ENCODE measurements around the gene CFTR. TPM values are rescaled to one million over a fixed set of nuclear protein-coding genes. Genes with fewer than 3 reads are reported as not detected.

Gene CFTR
- total RNA-seq, 1 experiment from 2014 or later: not detected

DNA sequence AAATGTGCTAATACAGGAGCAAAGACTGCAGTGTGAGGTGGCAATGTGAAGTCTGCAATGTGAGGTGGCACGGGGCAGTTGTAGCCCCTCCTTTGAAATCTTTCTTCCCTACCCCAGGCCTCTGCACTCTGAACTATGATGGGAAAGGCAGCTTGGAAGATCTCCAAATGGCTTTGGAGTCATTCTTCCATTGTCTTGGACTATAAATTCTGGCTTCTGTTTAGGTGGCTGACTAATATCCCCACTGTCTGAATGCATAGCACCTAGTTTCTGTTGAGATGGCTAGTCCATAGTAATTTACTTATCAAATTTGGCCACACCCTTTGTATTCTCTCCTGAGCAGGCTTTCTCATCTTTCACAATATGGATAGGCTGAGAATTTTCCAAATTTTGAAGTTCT lies 175.0 kb downstream of the CFTR start:
- no peaks in the 10 kb centered on the region for H3K27me3 ChIP-seq (ENCODE audit: insufficient read depth, low read depth)
- no peak for TF ChIP-seq EZH2 (IDR thresholded peaks at IDR 0.05; ENCODE audit: low read depth)
- TF ChIP-seq, protein P1, sequence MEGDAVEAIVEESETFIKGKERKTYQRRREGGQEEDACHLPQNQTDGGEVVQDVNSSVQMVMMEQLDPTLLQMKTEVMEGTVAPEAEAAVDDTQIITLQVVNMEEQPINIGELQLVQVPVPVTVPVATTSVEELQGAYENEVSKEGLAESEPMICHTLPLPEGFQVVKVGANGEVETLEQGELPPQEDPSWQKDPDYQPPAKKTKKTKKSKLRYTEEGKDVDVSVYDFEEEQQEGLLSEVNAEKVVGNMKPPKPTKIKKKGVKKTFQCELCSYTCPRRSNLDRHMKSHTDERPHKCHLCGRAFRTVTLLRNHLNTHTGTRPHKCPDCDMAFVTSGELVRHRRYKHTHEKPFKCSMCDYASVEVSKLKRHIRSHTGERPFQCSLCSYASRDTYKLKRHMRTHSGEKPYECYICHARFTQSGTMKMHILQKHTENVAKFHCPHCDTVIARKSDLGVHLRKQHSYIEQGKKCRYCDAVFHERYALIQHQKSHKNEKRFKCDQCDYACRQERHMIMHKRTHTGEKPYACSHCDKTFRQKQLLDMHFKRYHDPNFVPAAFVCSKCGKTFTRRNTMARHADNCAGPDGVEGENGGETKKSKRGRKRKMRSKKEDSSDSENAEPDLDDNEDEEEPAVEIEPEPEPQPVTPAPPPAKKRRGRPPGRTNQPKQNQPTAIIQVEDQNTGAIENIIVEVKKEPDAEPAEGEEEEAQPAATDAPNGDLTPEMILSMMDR (conservative IDR thresholded peaks at IDR 0.05): no peak
- H3K27ac ChIP-seq: no peak overlapping the region

DNA sequence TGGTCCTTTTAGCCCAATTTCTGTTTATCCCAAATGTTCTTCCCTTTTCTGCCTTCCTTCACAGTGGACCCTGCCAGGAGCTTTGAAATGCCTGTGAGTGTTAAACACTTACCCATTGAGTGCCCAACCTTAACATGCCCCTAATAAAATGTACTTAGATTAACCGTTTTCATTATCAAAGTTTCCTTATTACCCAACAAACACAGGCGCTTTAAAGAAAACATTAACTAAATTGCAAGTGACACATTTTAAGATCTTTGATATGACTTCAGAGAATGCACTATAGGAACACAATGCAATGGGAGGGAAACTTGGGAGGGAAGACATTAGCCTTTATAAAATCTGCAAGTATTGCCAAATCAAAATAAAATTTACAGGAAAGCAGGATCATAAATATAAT lies 177.0 kb downstream of the CFTR start:
- H3K36me3 ChIP-seq (ENCODE audit: low read depth): no peaks in the 10 kb centered on the region
- BruUV-seq (replicated peaks): no TSS peak
- H3K4me2 ChIP-seq: no peak overlapping the region
- H3K4me1 ChIP-seq (replicated peaks; ENCODE audit: insufficient read depth): no peaks in the 10 kb centered on the region
- H3F3A ChIP-seq (ENCODE audit: insufficient read depth, low read depth): no peaks in the 10 kb centered on the region
- TF ChIP-seq EZH2 (IDR thresholded peaks at IDR 0.05; ENCODE audit: low read depth): no peak
- TF ChIP-seq, protein P1 (conservative IDR thresholded peaks at IDR 0.05): no peak
- CTCF ChIA-PET: no interaction called here
- H3K27me3 ChIP-seq (ENCODE audit: insufficient read depth, low read depth): no peaks in the 10 kb centered on the region
- DNase-seq: no peak
- no peak overlapping the region for H3K4me3 ChIP-seq
- no peak overlapping the region for H3K27ac ChIP-seq
- intact Hi-C loops (cut with micrococcal nuclease; ENCODE audit: unreplicated experiment): no loop called here
- H3K9me3 ChIP-seq (ENCODE audit: insufficient read depth, low read depth): no peaks in the 10 kb centered on the region
- no peaks in the 10 kb centered on the region for H3K9me2 ChIP-seq (ENCODE audit: insufficient read depth)
- POLR2A ChIA-PET (ENCODE audit: unreplicated experiment): no interaction called here
- H2AFZ ChIP-seq: no peak overlapping the region
- no peaks in the 10 kb centered on the region for H3K79me2 ChIP-seq (ENCODE audit: low read depth)
- no peaks in the 10 kb centered on the region for H4K20me1 ChIP-seq (ENCODE audit: insufficient read depth)

More for the DNA sequence above, 175.0 kb downstream of the CFTR start:
- no TSS peak for BruUV-seq (replicated peaks)
- intact Hi-C loops (cut with micrococcal nuclease; ENCODE audit: unreplicated experiment): no loop called here
- no peaks in the 10 kb centered on the region for H3K36me3 ChIP-seq (ENCODE audit: low read depth)
- no peaks in the 10 kb centered on the region for H3K79me2 ChIP-seq (ENCODE audit: low read depth)
- no peak for DNase-seq
- H3K4me1 ChIP-seq (replicated peaks; ENCODE audit: insufficient read depth): no peaks in the 10 kb centered on the region
- H3K9me3 ChIP-seq (ENCODE audit: insufficient read depth, low read depth): no peaks in the 10 kb centered on the region
- no peaks in the 10 kb centered on the region for H3F3A ChIP-seq (ENCODE audit: insufficient read depth, low read depth)
- no peaks in the 10 kb centered on the region for H3K9me2 ChIP-seq (ENCODE audit: insufficient read depth)
- H3K4me2 ChIP-seq: no peak overlapping the region
- H2AFZ ChIP-seq: no peak overlapping the region
- ChIA-PET POLR2A (ENCODE audit: unreplicated experiment) (no interaction called here), CTCF (interaction anchor here (0.6 kb wide), 1 partner anchor 71 kb away, joined by 3 read pairs; no protein-coding TSS in a partner anchor)
- no peaks in the 10 kb centered on the region for H4K20me1 ChIP-seq (ENCODE audit: insufficient read depth)
- H3K4me3 ChIP-seq: no peak overlapping the region

DNA sequence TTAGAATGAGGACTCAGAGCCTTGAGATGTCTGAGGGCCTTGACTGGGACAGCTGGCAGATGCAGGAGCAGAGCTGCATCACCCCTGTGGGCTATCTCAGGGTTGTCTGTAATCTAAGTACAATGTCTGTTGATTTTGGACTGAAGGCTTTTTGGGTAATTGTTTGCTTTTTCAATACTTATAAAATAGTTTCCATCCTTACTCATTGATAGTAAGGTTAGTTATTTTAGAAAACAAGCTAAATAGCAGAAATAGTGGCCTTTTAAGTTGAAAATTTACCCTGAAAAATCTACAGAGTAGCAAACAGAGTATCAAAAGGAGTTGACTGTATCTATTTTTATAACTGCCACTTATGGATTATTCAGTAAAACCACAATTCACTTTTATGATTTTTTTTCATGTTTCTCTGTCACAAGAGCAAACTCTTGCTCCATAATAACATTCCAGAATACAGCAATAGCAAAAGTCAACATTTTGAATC lies 179.7 kb downstream of the CFTR start:
- POLR2A ChIA-PET (ENCODE audit: unreplicated experiment): interaction anchor here (0.6 kb wide), 1 partner anchor 9 kb away, joined by 4 read pairs; no protein-coding TSS in a partner anchor
- H4K20me1 ChIP-seq (ENCODE audit: insufficient read depth): no peaks in the 10 kb centered on the region
- no peak overlapping the region for H2AFZ ChIP-seq
- H3K9me2 ChIP-seq (ENCODE audit: insufficient read depth): no peaks in the 10 kb centered on the region
- no peaks in the 10 kb centered on the region for H3K27me3 ChIP-seq (ENCODE audit: insufficient read depth, low read depth)
- no peaks in the 10 kb centered on the region for H3K4me1 ChIP-seq (replicated peaks; ENCODE audit: insufficient read depth)
- no peak for TF ChIP-seq EZH2 (IDR thresholded peaks at IDR 0.05; ENCODE audit: low read depth)
- TF ChIP-seq, protein P1 (conservative IDR thresholded peaks at IDR 0.05): no peak
- no peaks in the 10 kb centered on the region for H3K79me2 ChIP-seq (ENCODE audit: low read depth)
- no peaks in the 10 kb centered on the region for H3K36me3 ChIP-seq (ENCODE audit: low read depth)
- no peak overlapping the region for H3K4me3 ChIP-seq
- H3K4me2 ChIP-seq: no peak overlapping the region
- no TSS peak for BruUV-seq (replicated peaks)
- no peak overlapping the region for H3K27ac ChIP-seq
- DNase-seq: no peak
- CTCF ChIA-PET: no interaction called here
- no peaks in the 10 kb centered on the region for H3F3A ChIP-seq (ENCODE audit: insufficient read depth, low read depth)
- H3K9me3 ChIP-seq (ENCODE audit: insufficient read depth, low read depth): no peaks in the 10 kb centered on the region
- intact Hi-C loops (cut with micrococcal nuclease; ENCODE audit: unreplicated experiment): no loop called here

Measured in PC-9 (cell line).